GM23338 (cell line): Measurements from ENCODE around the gene PROX1. TPM values are rescaled to one million over a fixed set of nuclear protein-coding genes. Genes with fewer than 3 reads are reported as not detected.

Experiments used
- ATAC-seq: fragments of 200-7000 bp; cut with Tn5 transposase; 3 replicates; pipeline ENCODE4 v1.9.1; 2020
- DNase-seq: peaks from one replicate; pipeline ENCODE4 v3.0.0-alpha.2; 2015; ENCODE audit warnings: low spot score
- H2AFZ ChIP-seq: fragments of 200-600 bp; sonication (generic); 2 replicates; pipeline ENCODE4 v1.8.0; 2016; ENCODE audit warnings: antibody characterized with exemption, mild to moderate bottlenecking, moderate library complexity
- H3F3A ChIP-seq: fragments of 200-600 bp; sonication (generic); replicated peaks from 2 replicates; pipeline ENCODE4 v1.8.0; 2017; ENCODE audit warnings: antibody characterized with exemption, mixed run types, low read depth
- H3K27ac ChIP-seq: fragments of 200-600 bp; sonication (generic); 2 replicates; pipeline ENCODE4 v1.6.1; 2016; ENCODE audit warnings: low read depth
- H3K27me3 ChIP-seq: fragments of 200-600 bp; sonication (generic); 2 replicates; pipeline ENCODE4 v1.8.0; 2016; ENCODE audit warnings: mild to moderate bottlenecking, mixed run types, moderate library complexity; ENCODE audit not compliant: insufficient read depth
- H3K36me3 ChIP-seq: fragments of 200-600 bp; sonication (generic); 2 replicates; pipeline ENCODE4 v1.8.0; 2016; ENCODE audit warnings: mild to moderate bottlenecking; ENCODE audit not compliant: insufficient read depth
- H3K4me1 ChIP-seq: fragments of 200-600 bp; sonication (generic); 2 replicates; pipeline ENCODE4 v1.8.0; 2016; ENCODE audit warnings: mild to moderate bottlenecking, moderate library complexity; ENCODE audit not compliant: insufficient read depth
- H3K4me2 ChIP-seq: fragments of 200-600 bp; sonication (generic); 2 replicates; pipeline ENCODE4 v1.7.1; 2017; ENCODE audit warnings: mixed run types
- H3K4me3 ChIP-seq: fragments of 200-600 bp; sonication (generic); 2 replicates; pipeline ENCODE4 v1.6.1; 2016; ENCODE audit warnings: mixed run types
- H3K79me2 ChIP-seq: fragments of 200-600 bp; sonication (generic); replicated peaks from 2 replicates; pipeline ENCODE4 v1.8.0; 2017; ENCODE audit warnings: mild to moderate bottlenecking; ENCODE audit not compliant: insufficient read depth
- H3K9me2 ChIP-seq: fragments of 200-600 bp; sonication (generic); 2 replicates; pipeline ENCODE4 v1.8.0; 2017; ENCODE audit not compliant: insufficient read depth
- H4K20me1 ChIP-seq: fragments of 200-600 bp; sonication (generic); replicated peaks from 2 replicates; pipeline ENCODE4 v1.8.0; 2017; ENCODE audit warnings: mild to moderate bottlenecking; ENCODE audit not compliant: insufficient read depth
- H3K27ac Mint-ChIP-seq: 2 replicates; pipeline ENCODE4 v1.8.0; 2020; ENCODE audit warnings: inconsistent platforms, mild to moderate bottlenecking, moderate library complexity, mixed read lengths
- H3K27me3 Mint-ChIP-seq: 3 replicates; pipeline ENCODE4 v1.8.0; 2022; ENCODE audit warnings: low read depth, mild to moderate bottlenecking, moderate library complexity, mixed read lengths, inconsistent platforms; ENCODE audit not compliant: insufficient read depth, poor library complexity
- H3K36me3 Mint-ChIP-seq: 3 replicates; pipeline ENCODE4 v1.8.0; 2021; ENCODE audit warnings: low read depth, mild to moderate bottlenecking, inconsistent platforms, moderate library complexity, mixed read lengths
- H3K4me1 Mint-ChIP-seq: 3 replicates; pipeline ENCODE4 v1.8.0; 2020; ENCODE audit warnings: mild to moderate bottlenecking, inconsistent platforms, mixed read lengths
- H3K4me3 Mint-ChIP-seq: 3 replicates; pipeline ENCODE4 v1.8.0; 2021; ENCODE audit warnings: moderate library complexity, mild to moderate bottlenecking, inconsistent platforms, mixed read lengths
- H3K9me3 Mint-ChIP-seq: 3 replicates; pipeline ENCODE4 v1.8.0; 2020; ENCODE audit warnings: moderate library complexity, mild to moderate bottlenecking, inconsistent platforms, mixed read lengths
- CREB1 ChIP-seq: fragments of 250-450 bp; sonication (Bioruptor Pico); IDR thresholded peaks from 2 replicates; pipeline ENCODE4 v1.5.0; 2020; ENCODE audit warnings: low read depth, mild to moderate bottlenecking, moderate library complexity
- JUNB ChIP-seq: IDR thresholded peaks from one replicate; pipeline ENCODE4 v1.6.1; 2016; ENCODE audit warnings: antibody characterized with exemption; ENCODE audit not compliant: unreplicated experiment
- POLR2AphosphoS5 ChIP-seq: IDR thresholded peaks from 2 replicates; pipeline ENCODE4 v1.6.1; 2016; ENCODE audit warnings: antibody characterized with exemption, low read depth
- STAT1 ChIP-seq: IDR thresholded peaks from one replicate; pipeline ENCODE4 v1.6.1; 2016; ENCODE audit warnings: antibody characterized with exemption; ENCODE audit not compliant: unreplicated experiment
- ZNF114 ChIP-seq: fragments of 250-450 bp; sonication (Bioruptor Pico); IDR thresholded peaks from 2 replicates; pipeline ENCODE4 v1.5.0; 2020; ENCODE audit warnings: mild to moderate bottlenecking, moderate library complexity
- polyA plus RNA-seq: library from polyadenylated mRNA; unstranded; fragments of >200 nt; fragmentation: Nextera tagmentation; extraction: Ambion mirVana; gene quantifications from 2 replicates; pipeline ENCODE4 v1.2.1, GENCODE V29; 2016
- total RNA-seq: library from RNA; depleted of rRNA; stranded (reverse); fragments of >200 nt; shearing (Covaris generic); gene quantifications from 2 replicates; pipeline ENCODE4 v1.2.3, GENCODE V29; 2014
- TF ChIP-seq, protein P1 (sequence below): IDR thresholded peaks from 2 replicates; pipeline ENCODE4 v1.6.1; 2016; ENCODE audit warnings: antibody characterized with exemption
- TF ChIP-seq, protein P2 (sequence below): fragments of 250-450 bp; sonication (Bioruptor Pico); IDR thresholded peaks from 2 replicates; pipeline ENCODE4 v1.5.0; 2020; ENCODE audit warnings: mild to moderate bottlenecking, moderate library complexity
- TF ChIP-seq, protein P3 (sequence below): IDR thresholded peaks from one replicate; pipeline ENCODE4 v1.6.1; 2018; ENCODE audit warnings: antibody characterized with exemption; ENCODE audit not compliant: unreplicated experiment
- TF ChIP-seq, protein P4 (sequence below), 2 experiments: fragments of 200-600 bp in 1 of 2; sonication (generic) in 1 of 2; conservative IDR thresholded peaks; 2 replicates each; pipeline versions ENCODE4 v1.5.1 to v1.6.1; 2016 to 2017; ENCODE audit warnings: antibody characterized with exemption in 2 of 2, low read depth in 2 of 2, mild to moderate bottlenecking in 2 of 2, moderate library complexity in 1 of 2

Gene PROX1
- total and polyA plus RNA-seq, 2 experiments from 2014 or later: 0.49 to 0.66 TPM

DNA sequence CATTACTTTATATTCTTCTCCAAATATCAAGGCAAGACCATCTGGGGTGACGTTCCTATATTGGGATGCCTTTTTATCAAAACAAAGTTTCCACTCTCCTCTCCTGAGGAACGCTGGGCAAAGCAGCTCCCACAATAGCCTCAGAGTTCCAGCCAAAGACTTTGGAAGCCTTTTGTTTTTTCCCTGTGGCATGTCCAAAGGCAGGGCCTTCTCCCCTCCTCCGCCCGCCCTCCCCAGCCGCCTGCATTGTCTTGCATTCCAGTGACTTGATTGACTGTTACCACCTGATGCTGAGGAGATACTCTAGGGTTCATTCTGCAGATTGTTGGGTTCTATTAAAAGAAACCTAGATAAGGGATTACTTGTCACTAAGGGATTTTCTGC, 43.5 kb downstream of the PROX1 start:
- DNase-seq: peak; percentile 70
- 0 out of 2 replicates have a peak, but pooled peaks cover 6% of the 10 kb centered on the region for H3K9me2 ChIP-seq
- peaks cover 51% of the 10 kb centered on the region for H3K4me1 ChIP-seq
- no peak overlapping the region for H2AFZ ChIP-seq
- peak overlapping the region; percentile 61 for H3K4me2 ChIP-seq
- no peaks in the 10 kb centered on the region for H3F3A ChIP-seq
- peaks cover 60% of the 10 kb centered on the region for H3K4me1 Mint-ChIP-seq
- TF ChIP-seq POLR2AphosphoS5 (no peak), STAT1 (no peak), CREB1 (CRISPR knock-in tag) (no peak)
- TF ChIP-seq, protein P1, sequence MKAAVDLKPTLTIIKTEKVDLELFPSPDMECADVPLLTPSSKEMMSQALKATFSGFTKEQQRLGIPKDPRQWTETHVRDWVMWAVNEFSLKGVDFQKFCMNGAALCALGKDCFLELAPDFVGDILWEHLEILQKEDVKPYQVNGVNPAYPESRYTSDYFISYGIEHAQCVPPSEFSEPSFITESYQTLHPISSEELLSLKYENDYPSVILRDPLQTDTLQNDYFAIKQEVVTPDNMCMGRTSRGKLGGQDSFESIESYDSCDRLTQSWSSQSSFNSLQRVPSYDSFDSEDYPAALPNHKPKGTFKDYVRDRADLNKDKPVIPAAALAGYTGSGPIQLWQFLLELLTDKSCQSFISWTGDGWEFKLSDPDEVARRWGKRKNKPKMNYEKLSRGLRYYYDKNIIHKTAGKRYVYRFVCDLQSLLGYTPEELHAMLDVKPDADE: no peak
- TF ChIP-seq, protein P2, sequence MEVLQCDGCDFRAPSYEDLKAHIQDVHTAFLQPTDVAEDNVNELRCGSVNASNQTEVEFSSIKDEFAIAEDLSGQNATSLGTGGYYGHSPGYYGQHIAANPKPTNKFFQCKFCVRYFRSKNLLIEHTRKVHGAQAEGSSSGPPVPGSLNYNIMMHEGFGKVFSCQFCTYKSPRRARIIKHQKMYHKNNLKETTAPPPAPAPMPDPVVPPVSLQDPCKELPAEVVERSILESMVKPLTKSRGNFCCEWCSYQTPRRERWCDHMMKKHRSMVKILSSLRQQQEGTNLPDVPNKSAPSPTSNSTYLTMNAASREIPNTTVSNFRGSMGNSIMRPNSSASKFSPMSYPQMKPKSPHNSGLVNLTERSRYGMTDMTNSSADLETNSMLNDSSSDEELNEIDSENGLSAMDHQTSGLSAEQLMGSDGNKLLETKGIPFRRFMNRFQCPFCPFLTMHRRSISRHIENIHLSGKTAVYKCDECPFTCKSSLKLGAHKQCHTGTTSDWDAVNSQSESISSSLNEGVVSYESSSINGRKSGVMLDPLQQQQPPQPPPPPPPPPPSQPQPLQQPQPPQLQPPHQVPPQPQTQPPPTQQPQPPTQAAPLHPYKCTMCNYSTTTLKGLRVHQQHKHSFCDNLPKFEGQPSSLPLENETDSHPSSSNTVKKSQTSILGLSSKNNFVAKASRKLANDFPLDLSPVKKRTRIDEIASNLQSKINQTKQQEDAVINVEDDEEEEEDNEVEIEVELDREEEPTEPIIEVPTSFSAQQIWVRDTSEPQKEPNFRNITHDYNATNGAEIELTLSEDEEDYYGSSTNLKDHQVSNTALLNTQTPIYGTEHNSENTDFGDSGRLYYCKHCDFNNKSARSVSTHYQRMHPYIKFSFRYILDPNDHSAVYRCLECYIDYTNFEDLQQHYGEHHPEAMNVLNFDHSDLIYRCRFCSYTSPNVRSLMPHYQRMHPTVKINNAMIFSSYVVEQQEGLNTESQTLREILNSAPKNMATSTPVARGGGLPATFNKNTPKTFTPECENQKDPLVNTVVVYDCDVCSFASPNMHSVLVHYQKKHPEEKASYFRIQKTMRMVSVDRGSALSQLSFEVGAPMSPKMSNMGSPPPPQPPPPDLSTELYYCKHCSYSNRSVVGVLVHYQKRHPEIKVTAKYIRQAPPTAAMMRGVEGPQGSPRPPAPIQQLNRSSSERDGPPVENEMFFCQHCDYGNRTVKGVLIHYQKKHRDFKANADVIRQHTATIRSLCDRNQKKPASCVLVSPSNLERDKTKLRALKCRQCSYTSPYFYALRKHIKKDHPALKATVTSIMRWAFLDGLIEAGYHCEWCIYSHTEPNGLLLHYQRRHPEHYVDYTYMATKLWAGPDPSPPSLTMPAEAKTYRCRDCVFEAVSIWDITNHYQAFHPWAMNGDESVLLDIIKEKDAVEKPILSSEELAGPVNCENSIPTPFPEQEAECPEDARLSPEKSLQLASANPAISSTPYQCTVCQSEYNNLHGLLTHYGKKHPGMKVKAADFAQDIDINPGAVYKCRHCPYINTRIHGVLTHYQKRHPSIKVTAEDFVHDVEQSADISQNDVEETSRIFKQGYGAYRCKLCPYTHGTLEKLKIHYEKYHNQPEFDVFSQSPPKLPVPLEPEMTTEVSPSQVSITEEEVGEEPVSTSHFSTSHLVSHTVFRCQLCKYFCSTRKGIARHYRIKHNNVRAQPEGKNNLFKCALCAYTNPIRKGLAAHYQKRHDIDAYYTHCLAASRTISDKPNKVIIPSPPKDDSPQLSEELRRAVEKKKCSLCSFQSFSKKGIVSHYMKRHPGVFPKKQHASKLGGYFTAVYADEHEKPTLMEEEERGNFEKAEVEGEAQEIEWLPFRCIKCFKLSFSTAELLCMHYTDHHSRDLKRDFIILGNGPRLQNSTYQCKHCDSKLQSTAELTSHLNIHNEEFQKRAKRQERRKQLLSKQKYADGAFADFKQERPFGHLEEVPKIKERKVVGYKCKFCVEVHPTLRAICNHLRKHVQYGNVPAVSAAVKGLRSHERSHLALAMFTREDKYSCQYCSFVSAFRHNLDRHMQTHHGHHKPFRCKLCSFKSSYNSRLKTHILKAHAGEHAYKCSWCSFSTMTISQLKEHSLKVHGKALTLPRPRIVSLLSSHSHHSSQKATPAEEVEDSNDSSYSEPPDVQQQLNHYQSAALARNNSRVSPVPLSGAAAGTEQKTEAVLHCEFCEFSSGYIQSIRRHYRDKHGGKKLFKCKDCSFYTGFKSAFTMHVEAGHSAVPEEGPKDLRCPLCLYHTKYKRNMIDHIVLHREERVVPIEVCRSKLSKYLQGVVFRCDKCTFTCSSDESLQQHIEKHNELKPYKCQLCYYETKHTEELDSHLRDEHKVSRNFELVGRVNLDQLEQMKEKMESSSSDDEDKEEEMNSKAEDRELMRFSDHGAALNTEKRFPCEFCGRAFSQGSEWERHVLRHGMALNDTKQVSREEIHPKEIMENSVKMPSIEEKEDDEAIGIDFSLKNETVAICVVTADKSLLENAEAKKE (CRISPR knock-in tag): peak; percentile 57; the same call in 1 of the 2 replicates
- H3K36me3 Mint-ChIP-seq: no peaks in the 10 kb centered on the region
- H3K9me3 Mint-ChIP-seq: no peaks in the 10 kb centered on the region
- H3K36me3 ChIP-seq: no peaks in the 10 kb centered on the region; the same call in 1 of the 2 replicates
- H3K27me3 Mint-ChIP-seq: peaks cover 7% of the 10 kb centered on the region
- H3K4me3 ChIP-seq: no peak overlapping the region
- ATAC-seq: peak; percentile 85
- H3K4me3 Mint-ChIP-seq: 0 out of 3 replicates have a peak overlapping the region, but pooled peaks have one; percentile 28
- no peaks in the 10 kb centered on the region for H3K79me2 ChIP-seq
- no peak overlapping the region for H3K27ac ChIP-seq
- no peaks in the 10 kb centered on the region for H3K27me3 ChIP-seq
- no peak overlapping the region for H3K27ac Mint-ChIP-seq
- no peaks in the 10 kb centered on the region for H4K20me1 ChIP-seq

DNA sequence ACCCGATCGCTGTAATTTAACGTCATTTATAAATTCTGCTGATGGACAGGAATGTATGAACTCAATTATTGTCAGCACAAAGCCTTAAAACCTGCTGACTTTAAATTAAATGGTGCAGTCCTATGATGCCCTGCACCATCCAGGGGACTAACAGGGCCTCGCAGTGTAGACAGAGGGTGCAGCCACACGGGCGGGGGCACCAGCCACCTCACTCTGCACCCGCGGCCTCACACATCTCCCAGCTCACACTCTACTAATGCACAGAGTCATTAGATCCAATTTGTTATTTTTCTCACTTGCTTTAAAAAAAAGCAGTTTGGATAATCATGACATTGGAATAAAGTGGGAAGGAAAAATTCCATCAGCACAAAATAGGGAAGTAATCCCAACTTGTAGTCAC, 49.7 kb downstream of the PROX1 start:
- no peak; the same call in 2 of the 3 replicates for ATAC-seq
- Histone ChIP-seq H3K27ac (no peak overlapping the region), H2AFZ (no peak overlapping the region), H3K79me2 (no peaks in the 10 kb centered on the region), H3K36me3 (no peaks in the 10 kb centered on the region; the same call in 1 of the 2 replicates), H3F3A (no peaks in the 10 kb centered on the region), H3K4me3 (no peak overlapping the region), H3K27me3 (no peaks in the 10 kb centered on the region), H4K20me1 (no peaks in the 10 kb centered on the region), H3K9me2 (0 out of 2 replicates have a peak, but pooled peaks cover 5% of the 10 kb centered on the region), H3K4me2 (no peak overlapping the region), H3K4me1 (no peaks in the 10 kb centered on the region)
- Mint-ChIP-seq H3K27ac (no peak overlapping the region), H3K27me3 (peaks cover 2% of the 10 kb centered on the region), H3K4me3 (no peak overlapping the region), H3K36me3 (no peaks in the 10 kb centered on the region), H3K4me1 (peaks cover 6% of the 10 kb centered on the region), H3K9me3 (no peaks in the 10 kb centered on the region)
- DNase-seq: no peak
- TF ChIP-seq, protein P3, sequence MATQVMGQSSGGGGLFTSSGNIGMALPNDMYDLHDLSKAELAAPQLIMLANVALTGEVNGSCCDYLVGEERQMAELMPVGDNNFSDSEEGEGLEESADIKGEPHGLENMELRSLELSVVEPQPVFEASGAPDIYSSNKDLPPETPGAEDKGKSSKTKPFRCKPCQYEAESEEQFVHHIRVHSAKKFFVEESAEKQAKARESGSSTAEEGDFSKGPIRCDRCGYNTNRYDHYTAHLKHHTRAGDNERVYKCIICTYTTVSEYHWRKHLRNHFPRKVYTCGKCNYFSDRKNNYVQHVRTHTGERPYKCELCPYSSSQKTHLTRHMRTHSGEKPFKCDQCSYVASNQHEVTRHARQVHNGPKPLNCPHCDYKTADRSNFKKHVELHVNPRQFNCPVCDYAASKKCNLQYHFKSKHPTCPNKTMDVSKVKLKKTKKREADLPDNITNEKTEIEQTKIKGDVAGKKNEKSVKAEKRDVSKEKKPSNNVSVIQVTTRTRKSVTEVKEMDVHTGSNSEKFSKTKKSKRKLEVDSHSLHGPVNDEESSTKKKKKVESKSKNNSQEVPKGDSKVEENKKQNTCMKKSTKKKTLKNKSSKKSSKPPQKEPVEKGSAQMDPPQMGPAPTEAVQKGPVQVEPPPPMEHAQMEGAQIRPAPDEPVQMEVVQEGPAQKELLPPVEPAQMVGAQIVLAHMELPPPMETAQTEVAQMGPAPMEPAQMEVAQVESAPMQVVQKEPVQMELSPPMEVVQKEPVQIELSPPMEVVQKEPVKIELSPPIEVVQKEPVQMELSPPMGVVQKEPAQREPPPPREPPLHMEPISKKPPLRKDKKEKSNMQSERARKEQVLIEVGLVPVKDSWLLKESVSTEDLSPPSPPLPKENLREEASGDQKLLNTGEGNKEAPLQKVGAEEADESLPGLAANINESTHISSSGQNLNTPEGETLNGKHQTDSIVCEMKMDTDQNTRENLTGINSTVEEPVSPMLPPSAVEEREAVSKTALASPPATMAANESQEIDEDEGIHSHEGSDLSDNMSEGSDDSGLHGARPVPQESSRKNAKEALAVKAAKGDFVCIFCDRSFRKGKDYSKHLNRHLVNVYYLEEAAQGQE: no peak
- TF ChIP-seq ZNF114 (CRISPR knock-in tag): no peak
- TF ChIP-seq JUNB: no peak
- TF ChIP-seq, protein P4, sequence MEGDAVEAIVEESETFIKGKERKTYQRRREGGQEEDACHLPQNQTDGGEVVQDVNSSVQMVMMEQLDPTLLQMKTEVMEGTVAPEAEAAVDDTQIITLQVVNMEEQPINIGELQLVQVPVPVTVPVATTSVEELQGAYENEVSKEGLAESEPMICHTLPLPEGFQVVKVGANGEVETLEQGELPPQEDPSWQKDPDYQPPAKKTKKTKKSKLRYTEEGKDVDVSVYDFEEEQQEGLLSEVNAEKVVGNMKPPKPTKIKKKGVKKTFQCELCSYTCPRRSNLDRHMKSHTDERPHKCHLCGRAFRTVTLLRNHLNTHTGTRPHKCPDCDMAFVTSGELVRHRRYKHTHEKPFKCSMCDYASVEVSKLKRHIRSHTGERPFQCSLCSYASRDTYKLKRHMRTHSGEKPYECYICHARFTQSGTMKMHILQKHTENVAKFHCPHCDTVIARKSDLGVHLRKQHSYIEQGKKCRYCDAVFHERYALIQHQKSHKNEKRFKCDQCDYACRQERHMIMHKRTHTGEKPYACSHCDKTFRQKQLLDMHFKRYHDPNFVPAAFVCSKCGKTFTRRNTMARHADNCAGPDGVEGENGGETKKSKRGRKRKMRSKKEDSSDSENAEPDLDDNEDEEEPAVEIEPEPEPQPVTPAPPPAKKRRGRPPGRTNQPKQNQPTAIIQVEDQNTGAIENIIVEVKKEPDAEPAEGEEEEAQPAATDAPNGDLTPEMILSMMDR (conservative IDR thresholded peaks at IDR 0.05; ENCODE audit: low read depth in 2 of 2): no peak
- no peak for TF ChIP-seq CREB1 (CRISPR knock-in tag)
